Small intestine (tissue), 7 donors: ENCODE data around the gene EHBP1. TPM values are rescaled to one million over a fixed set of nuclear protein-coding genes. Genes with fewer than 3 reads are reported as not detected.

Experiments used
- DNase-seq, 2 donors: peaks; one replicate each; pipeline versions ENCODE4 v3.0.0 to v3.0.0-alpha.2; 2013
- FAIRE-seq: peaks from 2 replicates; lab custom pipeline; 2012; peaks lifted over from hg19 to GRCh38; lab: Jason Lieb, UNC
- H3K27ac ChIP-seq, 3 donors: one replicate each; pipeline ENCODE4 v1.5.1; 2013; ENCODE audit warnings: low read length in 2 of 3, mild to moderate bottlenecking in 2 of 3, control low read depth in 1 of 3, inconsistent platforms in 1 of 3, low read depth in 1 of 3, moderate library complexity in 1 of 3
- H3K27me3 ChIP-seq, 3 donors: one replicate each; pipeline ENCODE4 v1.6.1; 2013; ENCODE audit warnings: low read length in 3 of 3, inconsistent platforms in 1 of 3; ENCODE audit not compliant: control insufficient read depth in 3 of 3, insufficient read depth in 3 of 3
- H3K36me3 ChIP-seq, 3 donors: one replicate each; pipeline ENCODE4 v1.6.1; 2013; ENCODE audit warnings: low read length in 3 of 3, inconsistent platforms in 1 of 3, low read depth in 1 of 3, mild to moderate bottlenecking in 1 of 3, moderate library complexity in 1 of 3; ENCODE audit not compliant: control insufficient read depth in 3 of 3, insufficient read depth in 2 of 3
- H3K4me1 ChIP-seq, 3 donors: one replicate each; pipeline ENCODE4 v1.6.1; 2013; ENCODE audit warnings: low read length in 2 of 3, inconsistent platforms in 1 of 3, low read depth in 1 of 3, mild to moderate bottlenecking in 1 of 3, moderate library complexity in 1 of 3; ENCODE audit not compliant: control insufficient read depth in 3 of 3, insufficient read depth in 2 of 3
- H3K4me3 ChIP-seq, 3 donors: one replicate each; pipeline ENCODE4 v1.5.1; 2013; ENCODE audit warnings: low read length in 3 of 3, control low read depth in 1 of 3, inconsistent platforms in 1 of 3, low read depth in 1 of 3, mild to moderate bottlenecking in 1 of 3, moderate library complexity in 1 of 3
- H3K9me3 ChIP-seq, 2 donors: one replicate each; pipeline ENCODE4 v1.6.1; 2013; ENCODE audit warnings: low read depth in 1 of 2, low read length in 1 of 2; ENCODE audit not compliant: control insufficient read depth in 2 of 2, insufficient read depth in 1 of 2
- WGBS, 3 donors: extraction: QIAGEN DNeasy Blood & Tissue Kit; methylation state at CpG; one replicate each; pipeline ENCODE4 v1.1.7; 2013; 5-methylcytosine and 5-hydroxymethylcytosine counted together
- polyA plus RNA-seq, 4 donors: library from polyadenylated mRNA; stranded (reverse) in 3 of 4; unstranded in 1 of 4; fragments of 200-250 nt in 3 of 4; fragments of 120-200 nt in 1 of 4; gene quantifications; one replicate each; pipeline versions ENCODE4 v1.2.1 to v1.2.3, GENCODE V29; 2013
- donor health status: healthy with polysubstance abuse.
- donor health status: control.
- donor health status: control.
- donor health status: Bipolar disorder and iron deficiency.
- donor health status: healthy.

EHBP1 gene
- polyA plus RNA-seq, 4 donors = 11.0 to 29.7 (median 11.5) TPM

DNA sequence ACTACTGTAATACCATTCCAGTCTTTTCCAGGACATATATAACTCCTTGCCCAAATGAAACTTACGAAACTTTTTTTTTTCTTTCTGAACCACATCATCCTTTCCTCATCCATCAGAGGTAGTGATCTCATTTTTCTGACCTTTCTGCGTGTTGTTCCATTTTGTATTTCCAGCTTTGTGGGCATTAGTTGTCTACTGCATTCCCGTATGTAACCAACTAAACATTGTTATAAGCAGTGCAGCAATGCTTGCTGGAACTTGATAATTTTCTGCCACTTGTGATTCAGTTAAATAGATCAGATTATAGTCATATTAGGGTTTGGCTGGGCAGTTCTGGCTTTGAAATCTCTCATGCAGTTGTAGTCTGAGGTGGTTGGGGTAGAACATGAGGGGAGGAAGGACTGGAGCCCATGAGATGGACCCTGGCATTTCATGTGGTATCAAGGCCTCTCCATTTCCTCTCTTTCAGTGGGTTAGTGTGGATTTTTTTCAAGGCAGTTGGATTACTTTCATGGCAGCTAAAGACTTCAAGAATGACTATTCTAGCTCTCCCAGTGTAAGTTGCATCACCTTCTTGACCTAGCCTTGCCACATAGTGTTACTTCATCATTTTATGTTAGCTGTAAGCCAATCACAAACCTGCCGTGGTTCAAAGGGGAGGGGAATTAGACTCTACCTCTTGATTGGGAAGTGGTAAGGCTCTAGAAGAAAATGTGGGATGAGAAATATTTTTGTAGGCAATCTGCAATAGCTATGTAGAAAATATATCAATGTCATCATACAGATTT, 80.5 kb downstream of the EHBP1 start:
- H3K9me3 ChIP-seq = peaks cover 0 to 13% of the 10 kb centered on the region in 2 donors
- FAIRE-seq (no peak), DNase-seq (no peak)
- 91 to 96% (median 93%) methylated on average over 4 of the region's 4 CpGs for WGBS, 3 donors
- H3K36me3 ChIP-seq = peaks cover 0 to 7% (median 0%) of the 10 kb centered on the region in 3 donors
- H3K27me3 ChIP-seq = no peaks in the 10 kb centered on the region
- H3K4me1 ChIP-seq = no peaks in the 10 kb centered on the region
- no peak overlapping the region for H3K27ac ChIP-seq
- H3K4me3 ChIP-seq = no peak overlapping the region

DNA sequence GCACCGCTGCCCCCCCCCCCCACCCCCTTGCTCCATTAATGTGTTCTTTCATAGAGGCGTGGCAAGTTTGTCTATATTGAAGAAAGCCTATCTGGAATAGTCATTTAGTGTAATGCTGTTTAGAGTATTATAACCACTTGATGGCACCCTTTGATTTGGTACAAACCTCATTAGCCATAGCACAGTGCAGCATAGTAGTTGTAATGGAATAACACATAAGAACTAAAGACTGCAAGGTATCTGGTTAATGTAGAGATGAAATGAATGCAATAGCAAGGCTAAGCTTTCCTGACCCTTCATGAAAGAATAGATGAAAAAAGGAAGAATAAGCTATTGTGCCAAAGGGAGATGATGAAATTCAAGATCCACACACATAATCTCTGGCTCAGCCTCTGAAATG, 81.9 kb downstream of the EHBP1 start:
- FAIRE-seq (no peak), DNase-seq (peak; percentile 45 to 46)
- H3K27me3 ChIP-seq = no peaks in the 10 kb centered on the region
- 4 to 29% (median 20%) methylated on average over 2 of the region's 2 CpGs for WGBS, 3 donors
- no peak overlapping the region for H3K27ac ChIP-seq
- no peaks in the 10 kb centered on the region for H3K4me1 ChIP-seq
- H3K36me3 ChIP-seq = peaks cover 0 to 7% (median 0%) of the 10 kb centered on the region in 3 donors
- H3K4me3 ChIP-seq = no peak overlapping the region
- peaks cover 0 to 13% of the 10 kb centered on the region in 2 donors for H3K9me3 ChIP-seq

DNA sequence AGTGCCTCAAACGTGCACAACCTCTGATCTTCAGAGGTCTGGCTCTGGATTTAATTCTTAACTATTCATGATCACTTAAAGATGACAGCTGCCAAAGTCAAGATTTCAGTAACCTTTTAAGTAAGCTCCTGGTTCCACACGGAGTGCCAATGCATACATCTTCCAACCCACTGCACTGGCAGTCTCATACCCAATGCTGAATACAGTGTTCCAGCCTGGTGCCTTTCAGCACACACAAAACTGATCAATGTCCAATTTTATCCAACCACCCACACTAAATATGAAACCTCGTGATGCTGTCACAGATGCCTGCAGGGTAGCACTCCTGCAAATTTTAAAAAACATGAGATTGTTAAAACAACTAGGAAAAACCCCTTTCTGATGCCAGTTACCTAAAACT, 84.0 kb downstream of the EHBP1 start:
- 35 to 58% (median 53%) methylated on average over 3 of the region's 3 CpGs for WGBS, 3 donors
- Histone ChIP-seq H3K27me3 (no peaks in the 10 kb centered on the region), H3K9me3 (no peaks in the 10 kb centered on the region), H3K27ac (no peak overlapping the region), H3K4me1 (no peaks in the 10 kb centered on the region), H3K4me3 (no peak overlapping the region), H3K36me3 (no peaks in the 10 kb centered on the region)
- FAIRE-seq = no peak
- DNase-seq = no peak

DNA sequence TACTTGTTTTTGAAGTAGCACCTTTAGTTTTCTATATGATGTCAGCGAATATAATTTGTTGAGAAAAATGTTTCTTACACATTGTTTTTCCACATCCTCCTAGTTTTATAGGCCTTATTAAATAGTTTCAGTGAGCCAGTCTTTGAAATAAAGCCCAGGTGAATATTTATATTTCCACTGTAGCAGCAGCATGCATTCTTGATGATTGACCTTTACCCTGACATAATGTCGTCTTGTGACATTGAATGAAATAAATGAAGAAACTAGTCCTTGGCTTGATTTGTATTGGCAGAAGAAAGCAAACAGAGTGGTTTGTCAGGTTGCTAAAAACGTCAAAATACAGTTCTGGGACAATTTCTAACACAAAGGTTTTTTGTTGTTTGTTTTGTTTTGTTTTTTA, 84.4 kb downstream of the EHBP1 start:
- WGBS, 3 donors = 23 to 60% (median 37%) methylated on average over 3 of the region's 3 CpGs
- Histone ChIP-seq H3K36me3 (no peaks in the 10 kb centered on the region), H3K4me3 (no peak overlapping the region), H3K27ac (no peak overlapping the region), H3K27me3 (no peaks in the 10 kb centered on the region), H3K4me1 (no peaks in the 10 kb centered on the region), H3K9me3 (no peaks in the 10 kb centered on the region)
- FAIRE-seq (no peak), DNase-seq (peak; percentile 25 to 29)

DNA sequence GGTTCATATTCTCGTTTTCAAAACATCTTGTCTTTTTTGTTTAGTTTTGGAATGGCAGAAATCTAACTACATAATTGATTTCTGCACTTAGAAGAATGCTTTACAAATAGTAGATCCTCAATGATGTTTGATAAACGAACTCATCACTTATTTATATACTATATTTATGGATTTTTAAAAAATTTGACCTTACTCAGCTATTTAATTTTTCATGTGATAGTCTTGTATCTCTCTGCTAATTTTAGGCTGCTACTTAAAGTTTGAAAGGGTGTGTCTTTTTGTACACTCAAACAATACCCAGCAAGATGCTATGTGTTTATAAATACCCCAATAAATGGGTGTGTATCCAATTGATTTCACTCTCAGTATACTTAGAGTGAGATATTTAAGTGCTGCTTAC, 86.9 kb downstream of the EHBP1 start:
- H3K4me1 ChIP-seq = no peaks in the 10 kb centered on the region
- WGBS, 3 donors = 69 to 89% (median 81%) methylated on average over 2 of the region's 2 CpGs
- H3K36me3 ChIP-seq = no peaks in the 10 kb centered on the region
- H3K27ac ChIP-seq = no peak overlapping the region
- no peaks in the 10 kb centered on the region for H3K27me3 ChIP-seq
- no peak for DNase-seq
- no peaks in the 10 kb centered on the region for H3K9me3 ChIP-seq
- no peak for FAIRE-seq
- no peak overlapping the region for H3K4me3 ChIP-seq

DNA sequence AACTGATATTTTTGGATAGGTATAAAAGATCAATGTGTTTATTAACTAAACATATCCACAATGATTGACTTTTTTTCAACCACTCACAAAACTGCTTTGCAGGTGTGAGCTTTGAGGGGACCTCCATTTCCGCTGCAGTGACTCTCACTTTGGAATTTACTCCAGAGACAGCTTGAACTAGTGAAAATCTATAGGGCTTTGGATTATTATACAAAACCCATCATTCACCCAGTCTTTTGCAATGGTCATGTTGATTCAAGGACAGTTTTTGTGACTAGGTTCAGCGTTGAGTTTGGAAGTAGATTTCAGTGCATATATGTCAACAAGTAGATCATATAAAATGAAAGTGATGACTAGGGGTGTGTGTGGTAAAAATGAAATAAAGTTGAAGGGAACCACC, 87.7 kb downstream of the EHBP1 start:
- WGBS, 3 donors = 94 to 98% (median 97%) methylated on average over 2 of the region's 2 CpGs
- no peak overlapping the region for H3K27ac ChIP-seq
- H3K36me3 ChIP-seq = no peaks in the 10 kb centered on the region
- no peak for FAIRE-seq
- H3K4me1 ChIP-seq = no peaks in the 10 kb centered on the region
- H3K4me3 ChIP-seq = no peak overlapping the region
- no peak for DNase-seq
- no peaks in the 10 kb centered on the region for H3K27me3 ChIP-seq
- H3K9me3 ChIP-seq = no peaks in the 10 kb centered on the region

DNA sequence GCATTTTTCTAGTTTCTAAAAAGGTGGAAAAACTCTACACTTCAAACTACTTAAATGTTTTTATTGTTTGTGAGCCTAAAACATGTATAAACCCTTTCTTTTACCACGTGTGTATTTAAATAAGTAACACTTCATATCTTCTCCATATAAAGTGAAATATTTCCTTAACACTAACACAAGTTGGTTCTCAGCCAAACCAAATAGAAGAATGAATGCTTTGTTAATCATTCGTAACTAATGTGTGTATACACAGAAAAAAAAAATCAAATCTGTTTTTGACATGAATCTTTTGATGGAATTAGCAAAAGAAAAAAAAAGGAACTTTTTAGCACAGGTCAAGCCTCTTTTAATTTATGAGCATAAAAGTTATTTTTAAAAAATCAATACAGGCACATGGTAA, 89.3 kb downstream of the EHBP1 start:
- FAIRE-seq (no peak), DNase-seq (peak; percentile 42 to 46)
- H3K4me1 ChIP-seq = no peaks in the 10 kb centered on the region
- H3K4me3 ChIP-seq = no peak overlapping the region
- no peaks in the 10 kb centered on the region for H3K27me3 ChIP-seq
- no peaks in the 10 kb centered on the region for H3K9me3 ChIP-seq
- H3K27ac ChIP-seq = no peak overlapping the region
- no peaks in the 10 kb centered on the region for H3K36me3 ChIP-seq
- WGBS, 3 donors = 9 to 32% (median 24%) methylated on average over 2 of the region's 2 CpGs

DNA sequence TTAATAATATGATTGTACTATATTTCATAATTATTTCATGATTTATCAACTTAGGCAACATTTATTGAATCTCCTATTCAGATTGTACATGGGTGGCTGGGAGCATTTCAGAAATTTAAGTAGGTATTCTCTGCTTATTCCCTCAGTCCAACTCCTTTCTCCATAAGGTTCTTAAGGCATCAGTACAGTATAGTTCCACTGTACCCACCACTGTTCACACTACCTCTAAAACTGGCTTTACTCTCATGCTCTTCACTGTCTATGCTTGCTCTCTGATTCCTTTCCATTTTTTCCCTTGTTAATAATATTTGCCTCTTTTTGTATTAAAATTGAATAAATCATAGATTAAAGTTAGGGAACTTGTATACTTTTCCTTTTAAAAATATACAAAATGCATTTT, 89.8 kb downstream of the EHBP1 start:
- H3K4me1 ChIP-seq = no peaks in the 10 kb centered on the region

DNA sequence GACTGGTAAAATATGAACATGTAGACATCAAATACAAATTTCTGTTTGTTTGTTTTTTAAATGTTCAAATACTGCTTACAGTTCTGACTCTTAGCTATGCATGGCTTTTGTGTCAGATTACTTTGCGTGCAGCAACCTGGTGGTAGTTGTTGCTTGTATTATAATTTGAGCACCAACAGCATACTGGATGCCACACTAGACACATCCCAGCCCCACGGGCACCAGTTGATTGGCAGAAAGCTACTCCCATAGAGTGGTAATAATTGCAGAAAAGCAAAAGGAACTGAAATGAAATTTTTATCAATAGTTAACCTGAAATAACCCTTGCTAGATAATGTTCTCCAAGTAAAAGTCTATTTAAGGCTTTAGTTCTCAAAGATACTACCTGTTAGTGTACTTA, 91.6 kb downstream of the EHBP1 start:
- H3K4me3 ChIP-seq = no peak overlapping the region
- FAIRE-seq (no peak), DNase-seq (no peak)
- no peaks in the 10 kb centered on the region for H3K27me3 ChIP-seq
- WGBS, 3 donors = 76 to 83% (median 79%) methylated on average over 2 of the region's 2 CpGs
- no peak overlapping the region for H3K27ac ChIP-seq
- H3K9me3 ChIP-seq = no peaks in the 10 kb centered on the region
- H3K36me3 ChIP-seq = no peaks in the 10 kb centered on the region
- peaks cover 0 to 2% (median 0%) of the 10 kb centered on the region in 3 donors for H3K4me1 ChIP-seq

More for the DNA sequence above, 89.8 kb downstream of the EHBP1 start:
- Histone ChIP-seq H3K4me3 (no peak overlapping the region), H3K27ac (no peak overlapping the region), H3K27me3 (no peaks in the 10 kb centered on the region), H3K36me3 (no peaks in the 10 kb centered on the region), H3K9me3 (no peaks in the 10 kb centered on the region)
- DNase-seq = no peak
- FAIRE-seq = no peak
